T-cell (primary cell): ENCODE data around the gene CGB8. TPM values are rescaled to one million over a fixed set of nuclear protein-coding genes. Genes with fewer than 3 reads are reported as not detected.
"Not testable (repeated sequence)": the region's sequence is repeated elsewhere in the genome, so short reads cannot be mapped to it uniquely, and the experiment has no call there.

Experiments used
- ATAC-seq, 4 experiments: fragments of 200-7000 bp in 3 of 4; fragments of 150-1000 bp in 1 of 4; cut with Tn5 transposase; replicated peaks in 1 of 4; 1 replicate in 3 of 4; 2 replicates in 1 of 4; pipeline ENCODE4 v1.10.0; 2021; ENCODE audit warnings: moderate library complexity in 3 of 4, mild to moderate bottlenecking in 2 of 4, moderate number of reproducible peaks in 1 of 4
- CTCF ChIA-PET, 2 donors: fragments of 300-600 bp; sonication (Branson Sonifier 250); formaldehyde crosslinking; loops; one replicate each; lab custom pipeline; 2022; ENCODE audit warnings: antibody characterized with exemption in 2 of 2; lab: Charles Lee
- POLR2A ChIA-PET, 2 donors: fragments of 300-600 bp; sonication (Branson Sonifier 250); formaldehyde crosslinking; loops; one replicate each; lab custom pipeline; 2022; ENCODE audit warnings: antibody characterized with exemption in 2 of 2; lab: Charles Lee
- DNase-seq, 35 experiments: peaks; one replicate each; pipeline versions ENCODE4 v3.0.0 to v3.0.0-alpha.2; 2013 to 2023
- H3K27ac ChIP-seq: one replicate; pipeline ENCODE4 v1.5.1; 2013; ENCODE audit warnings: low read length
- H3K27me3 ChIP-seq, 2 experiments: replicated peaks in 1 of 2; 1 replicate in 1 of 2; 2 replicates in 1 of 2; pipeline versions ENCODE4 v1.6.1 to v1.7.0; 2013; ENCODE audit warnings: low read length in 1 of 2, mixed read lengths in 1 of 2; ENCODE audit not compliant: control insufficient read depth in 2 of 2, insufficient read depth in 2 of 2; ENCODE audit errors: extremely low read depth in 1 of 2
- H3K36me3 ChIP-seq, 2 donors: 1 replicate in 1 of 2; 2 replicates in 1 of 2; pipeline versions ENCODE4 v1.6.1 to v1.7.0; 2013; ENCODE audit warnings: low read length in 1 of 2; ENCODE audit not compliant: control insufficient read depth in 2 of 2, insufficient read depth in 1 of 2; ENCODE audit errors: extremely low read depth in 1 of 2
- H3K4me1 ChIP-seq, 2 experiments: 1 replicate in 1 of 2; 2 replicates in 1 of 2; pipeline versions ENCODE4 v1.6.1 to v1.7.0; 2013; ENCODE audit warnings: low read length in 2 of 2, mixed read lengths in 1 of 2; ENCODE audit not compliant: insufficient read depth in 2 of 2, control insufficient read depth in 1 of 2; ENCODE audit errors: extremely low read depth in 1 of 2
- H3K4me3 ChIP-seq, 2 donors: 1 replicate in 1 of 2; 2 replicates in 1 of 2; pipeline versions ENCODE4 v1.5.1 to v1.7.0; 2013; ENCODE audit warnings: mild to moderate bottlenecking in 2 of 2, low read length in 1 of 2, moderate library complexity in 1 of 2; ENCODE audit not compliant: control insufficient read depth in 1 of 2; ENCODE audit errors: extremely low read depth in 1 of 2
- H3K9me3 ChIP-seq: 2 replicates; pipeline ENCODE4 v1.7.0; 2013
- H3K27ac Mint-ChIP-seq, 2 donors: one replicate each; pipeline ENCODE4 v1.8.0; 2020 to 2021; ENCODE audit warnings: mild to moderate bottlenecking in 2 of 2, mixed read lengths in 2 of 2
- H3K27me3 Mint-ChIP-seq, 2 donors: one replicate each; pipeline ENCODE4 v1.8.0; 2021 to 2022; ENCODE audit warnings: mixed read lengths in 2 of 2
- H3K36me3 Mint-ChIP-seq: one replicate; pipeline ENCODE4 v1.8.0; 2021; ENCODE audit warnings: mixed read lengths
- H3K4me1 Mint-ChIP-seq, 3 donors: one replicate each; pipeline ENCODE4 v1.8.0; 2020 to 2022; ENCODE audit warnings: mixed read lengths in 3 of 3, mild to moderate bottlenecking in 1 of 3
- H3K4me3 Mint-ChIP-seq, 3 donors: one replicate each; pipeline ENCODE4 v1.8.0; 2020 to 2022; ENCODE audit warnings: mild to moderate bottlenecking in 3 of 3, mixed read lengths in 3 of 3, moderate library complexity in 3 of 3
- H3K9me3 Mint-ChIP-seq, 3 donors: one replicate each; pipeline ENCODE4 v1.8.0; 2020 to 2022; ENCODE audit warnings: mixed read lengths in 3 of 3
- WGBS: methylation state at CpG from one replicate; pipeline ENCODE4 v1.1.5; 2013; ENCODE audit warnings: missing lambda C conversion rate; ENCODE audit not compliant: insufficient coverage; 5-methylcytosine and 5-hydroxymethylcytosine counted together
- total RNA-seq, 35 experiments: library from RNA in 6 of 35; stranded (reverse) in 6 of 35; fragments of 120-200 nt in 1 of 35; gene quantifications; one replicate each; pipeline versions ENCODE4 v1.2.1 to v1.2.4 and lab custom pipeline; 2013 to 2026

Gene CGB8
- total RNA-seq (not detected), total RNA-seq (lab: John Stamatoyannopoulos, UW) (0 reads per million in 29 experiments)
- not detected for total RNA-seq (2013)

DNA sequence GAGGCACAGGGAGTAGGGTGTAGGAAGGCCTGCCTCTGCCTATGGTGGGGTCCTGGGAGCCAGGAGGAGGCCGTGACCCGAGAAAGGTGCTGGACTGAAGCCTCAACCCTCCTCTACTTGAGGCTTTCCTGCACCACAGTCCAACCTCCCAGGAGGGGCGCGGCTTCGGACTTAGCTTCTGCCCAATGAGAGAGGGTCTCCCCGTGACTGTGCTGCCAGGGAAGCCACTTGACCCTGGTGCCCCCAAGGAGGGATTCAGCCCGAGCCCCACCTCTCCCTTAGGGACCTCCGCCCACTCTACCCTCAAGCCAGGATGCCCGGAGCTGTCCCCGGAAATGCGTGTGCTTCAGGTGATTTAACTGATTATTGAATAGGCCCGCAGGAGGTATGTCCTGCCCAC lies at the start of gene CGB8:
Gene CGB8 (minus strand): TSS at position 101 of the 400 bp plus-strand sequence. CDS start 372 bp downstream, outside the sequence.
- H3K27me3 ChIP-seq, H3K27ac ChIP-seq, H3K9me3 Mint-ChIP-seq, H3K36me3 ChIP-seq, H3K4me3 ChIP-seq, H3K27me3 Mint-ChIP-seq, H3K4me1 Mint-ChIP-seq, DNase-seq, POLR2A ChIA-PET, H3K9me3 ChIP-seq, H3K36me3 Mint-ChIP-seq, H3K4me1 ChIP-seq, ATAC-seq, H3K4me3 Mint-ChIP-seq, CTCF ChIA-PET: not testable (repeated sequence)
- WGBS = 92% methylated on average over 5 of the region's 12 CpGs
- peak within 1 kb of the TSS in 1 of 2 donors; percentile 40 for H3K27ac Mint-ChIP-seq

DNA sequence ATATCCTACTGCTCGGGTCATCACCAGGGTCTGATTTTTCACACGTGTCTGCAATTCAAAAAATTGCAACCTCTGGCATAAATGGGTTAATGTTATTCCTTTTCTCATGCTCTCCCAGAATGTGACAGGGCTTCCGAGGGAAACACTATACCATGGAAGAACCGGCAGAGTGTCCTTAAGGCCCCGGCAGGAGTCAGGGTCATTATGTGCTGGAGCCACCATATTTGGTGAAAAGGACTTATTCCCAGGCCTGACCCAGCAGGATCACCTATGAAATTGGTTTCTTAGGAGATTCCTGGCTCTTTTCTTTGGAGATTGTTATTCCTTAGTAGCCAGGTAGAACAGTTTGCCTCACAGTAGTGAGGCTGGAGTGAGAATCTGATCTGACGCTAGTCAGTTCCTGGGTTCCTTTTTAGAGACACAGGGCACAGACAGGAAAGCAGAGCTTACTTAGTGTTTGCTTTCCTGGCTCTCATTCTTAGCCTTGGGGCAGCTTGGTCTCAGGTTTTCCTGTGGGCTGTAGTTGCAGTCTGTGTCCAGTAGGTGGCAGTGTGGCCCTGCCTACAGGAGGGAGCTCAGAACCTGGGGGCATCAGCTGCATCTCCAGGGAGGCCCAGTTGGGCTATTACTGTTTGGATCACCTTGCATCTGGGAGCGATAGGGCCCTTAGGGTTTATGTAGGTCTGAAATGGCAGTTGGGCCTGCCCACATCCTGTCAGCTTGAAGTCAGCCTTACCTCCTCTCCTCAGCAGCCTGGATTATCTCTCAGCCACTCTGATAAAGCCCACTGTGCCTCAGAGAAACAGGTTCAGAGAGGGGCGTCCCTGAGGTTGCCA lies 48.8 kb upstream of the CGB8 start:
- no peak overlapping the region for H3K27ac ChIP-seq
- CTCF ChIA-PET = interaction anchor here (0.5 to 1.7 kb wide), 16 partner anchors 9 to 735 kb away, joined by 3 to 19 read pairs (median 4); partner anchors contain the start of genes LIN7B (in 1 of the 2), PRMT1 (in 1 of the 2) and RUVBL2 (in 1 of the 2)
- DNase-seq (peak; percentile 42 to 86 (median 66)), ATAC-seq (peak; percentile 82 to 87 (median 84))
- H3K36me3 Mint-ChIP-seq = peaks cover 39% of the 10 kb centered on the region
- peaks cover 7 to 12% (median 8%) of the 10 kb centered on the region in 3 donors for H3K4me1 Mint-ChIP-seq
- no peak overlapping the region for H3K4me3 ChIP-seq
- peaks cover 0 to 9% of the 10 kb centered on the region in 2 experiments for H3K4me1 ChIP-seq
- H3K9me3 Mint-ChIP-seq = no peaks in the 10 kb centered on the region
- POLR2A ChIA-PET = interaction anchor here in 1 of 2 donors (0.6 kb wide), 2 partner anchors 34 to 282 kb away, joined by 3 to 5 read pairs; no protein-coding TSS in a partner anchor
- H3K36me3 ChIP-seq = peaks cover 37 to 79% of the 10 kb centered on the region in 2 donors
- H3K4me3 Mint-ChIP-seq = no peak overlapping the region
- H3K9me3 ChIP-seq = no peaks in the 10 kb centered on the region
- 76% methylated on average over 7 of the region's 8 CpGs for WGBS
- no peak overlapping the region for H3K27ac Mint-ChIP-seq
- H3K27me3 ChIP-seq = no peaks in the 10 kb centered on the region
- no peaks in the 10 kb centered on the region for H3K27me3 Mint-ChIP-seq

- Mint-ChIP-seq H3K4me3 (no peak overlapping the region), H3K4me1 (peaks cover 7 to 24% (median 21%) of the 10 kb centered on the region in 3 donors), H3K9me3 (no peaks in the 10 kb centered on the region), H3K36me3 (peaks cover 41% of the 10 kb centered on the region), H3K27ac (no peak overlapping the region), H3K27me3 (no peaks in the 10 kb centered on the region)
- DNase-seq (no peak), ATAC-seq (no peak)
- Histone ChIP-seq H3K4me1 (peaks cover 0 to 18% of the 10 kb centered on the region in 2 experiments), H3K9me3 (no peaks in the 10 kb centered on the region), H3K4me3 (no peak overlapping the region), H3K27ac (no peak overlapping the region), H3K27me3 (no peaks in the 10 kb centered on the region), H3K36me3 (peaks cover 25 to 84% of the 10 kb centered on the region in 2 donors)
- WGBS = 92% methylated on average over 17 of the region's 23 CpGs
- ChIA-PET POLR2A (no interaction called here), CTCF (interaction anchor here in 1 of 2 donors (0.9 kb wide), 1 partner anchor 12 kb away, joined by 3 read pairs; no protein-coding TSS in a partner anchor)
Observed at GRCh38 chr19:49094505-49095482, 45.9 kb upstream of the CGB8 start.

DNA sequence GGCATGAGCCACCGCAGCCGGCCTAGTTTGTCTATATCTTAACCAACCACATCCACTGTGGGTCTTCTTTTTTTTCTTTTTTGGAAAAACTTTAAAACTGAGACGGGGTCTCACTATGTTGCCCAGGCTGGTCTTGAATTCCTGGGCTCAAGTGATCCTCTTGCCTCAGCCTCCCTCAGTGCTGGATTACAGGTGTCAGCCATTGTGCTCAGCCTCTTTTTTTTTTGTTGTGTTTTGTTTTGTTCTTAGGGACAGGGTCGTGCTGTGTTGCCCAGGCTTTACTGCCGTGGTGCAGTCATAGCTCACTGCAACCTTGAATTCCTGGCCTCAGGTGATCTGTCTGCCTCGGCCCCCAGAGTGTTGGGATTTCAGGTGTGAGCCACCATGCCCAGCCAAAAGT lies 43.8 kb upstream of the CGB8 start:
- POLR2A ChIA-PET = no interaction called here
- DNase-seq = no peak
- Mint-ChIP-seq H3K27me3 (no peaks in the 10 kb centered on the region), H3K36me3 (peaks cover 36% of the 10 kb centered on the region), H3K27ac (no peak overlapping the region), H3K4me1 (peaks cover 20 to 33% (median 31%) of the 10 kb centered on the region in 3 donors), H3K9me3 (no peaks in the 10 kb centered on the region), H3K4me3 (no peak overlapping the region)
- CTCF ChIA-PET = no interaction called here
- Histone ChIP-seq H3K27ac (no peak overlapping the region), H3K9me3 (no peaks in the 10 kb centered on the region), H3K36me3 (peaks cover 19 to 79% of the 10 kb centered on the region in 2 donors), H3K27me3 (no peaks in the 10 kb centered on the region), H3K4me3 (no peak overlapping the region), H3K4me1 (peaks cover 0 to 21% of the 10 kb centered on the region in 2 experiments)
- WGBS = 100% methylated on average over 3 of the region's 6 CpGs
- ATAC-seq = no peak

DNA sequence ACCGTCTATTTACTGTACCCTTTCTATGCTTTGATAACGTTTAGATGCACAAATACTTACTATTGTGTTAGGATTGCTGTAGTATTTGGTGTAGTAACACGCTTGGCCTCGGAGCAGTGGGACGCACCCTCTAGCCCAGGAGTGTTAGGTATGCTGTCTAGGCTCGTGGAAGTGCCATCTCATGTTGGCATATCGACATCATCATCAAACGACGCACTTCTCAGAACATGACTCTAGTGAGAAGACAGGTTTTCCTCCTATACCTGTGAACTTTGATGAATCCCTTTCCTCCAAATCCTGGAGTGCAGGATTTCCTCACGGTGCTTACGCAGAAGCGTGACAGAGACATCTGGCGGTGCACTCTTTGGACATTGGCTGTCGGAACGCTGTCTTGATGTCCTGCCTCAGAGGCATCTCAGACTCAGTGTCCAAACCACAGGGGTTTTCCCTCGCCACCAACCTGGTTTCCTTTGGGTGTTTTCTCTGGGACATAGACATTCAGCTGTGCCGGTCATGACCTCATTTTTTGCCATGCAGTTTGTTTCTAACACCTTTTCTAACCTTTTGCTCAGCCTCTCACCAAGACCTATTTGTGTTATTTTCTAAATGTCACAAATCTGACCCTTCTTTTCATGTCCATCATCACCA lies 42.6 kb upstream of the CGB8 start:
- Mint-ChIP-seq H3K27ac (no peak overlapping the region), H3K27me3 (no peaks in the 10 kb centered on the region), H3K4me3 (no peak overlapping the region), H3K9me3 (no peaks in the 10 kb centered on the region), H3K4me1 (peaks cover 32 to 40% (median 37%) of the 10 kb centered on the region in 3 donors), H3K36me3 (peaks cover 41% of the 10 kb centered on the region)
- no peak for DNase-seq
- no peaks in the 10 kb centered on the region for H3K27me3 ChIP-seq
- no peak overlapping the region for H3K27ac ChIP-seq
- POLR2A ChIA-PET = interaction anchor here in 1 of 2 donors (0.7 kb wide), 1 partner anchor 15 kb away, joined by 16 read pairs; no protein-coding TSS in a partner anchor
- CTCF ChIA-PET = no interaction called here
- H3K9me3 ChIP-seq = no peaks in the 10 kb centered on the region
- WGBS = 81% methylated on average over 15 of the region's 17 CpGs
- no peak for ATAC-seq
- no peak overlapping the region for H3K4me3 ChIP-seq
- peaks cover 19 to 75% of the 10 kb centered on the region in 2 donors for H3K36me3 ChIP-seq
- H3K4me1 ChIP-seq = peaks cover 3 to 29% of the 10 kb centered on the region in 2 experiments
